MM.1S (cell line): Measurements from ENCODE around the gene TPCN2.

Experiments
- DNase-seq: peaks from one replicate; pipeline ENCODE4 v3.0.0-alpha.2; 2015
- H2AFZ ChIP-seq: fragments of 300-600 bp; sonication (generic); 2 replicates; pipeline ENCODE4 v1.6.0; 2016; ENCODE audit warnings: antibody characterized with exemption, low read length
- H3F3A ChIP-seq: fragments of 300-600 bp; sonication (generic); 2 replicates; pipeline ENCODE4 v1.6.1; 2016; ENCODE audit warnings: mild to moderate bottlenecking, antibody characterized with exemption, low read length, moderate library complexity, mixed read lengths; ENCODE audit not compliant: insufficient read depth
- H3K27ac ChIP-seq: fragments of 300-600 bp; sonication (generic); 2 replicates; pipeline ENCODE4 v1.5.1; 2016; ENCODE audit warnings: mild to moderate bottlenecking, low read length
- H3K27me3 ChIP-seq: fragments of 300-600 bp; sonication (generic); replicated peaks from 2 replicates; pipeline ENCODE4 v1.6.0; 2016; ENCODE audit warnings: low read length; ENCODE audit not compliant: insufficient read depth
- H3K36me3 ChIP-seq: fragments of 300-600 bp; sonication (generic); replicated peaks from 2 replicates; pipeline ENCODE4 v1.6.1; 2016; ENCODE audit warnings: mild to moderate bottlenecking, low read length, mixed read lengths; ENCODE audit not compliant: insufficient read depth
- H3K4me1 ChIP-seq: fragments of 300-600 bp; sonication (generic); 2 replicates; pipeline ENCODE4 v1.6.1; 2016; ENCODE audit warnings: low read length, mixed read lengths
- H3K4me2 ChIP-seq: fragments of 300-600 bp; sonication (generic); 2 replicates; pipeline ENCODE4 v1.6.0; 2016; ENCODE audit warnings: low read depth, low read length
- H3K4me3 ChIP-seq: fragments of 300-600 bp; sonication (generic); 2 replicates; pipeline ENCODE4 v1.5.1; 2016; ENCODE audit warnings: low read length, mixed read lengths
- H3K79me2 ChIP-seq: fragments of 300-600 bp; sonication (generic); 2 replicates; pipeline ENCODE4 v1.6.1; 2016; ENCODE audit warnings: mixed run types, low read length, mixed read lengths
- H3K9ac ChIP-seq: fragments of 300-600 bp; sonication (generic); 2 replicates; pipeline ENCODE4 v1.6.1; 2016; ENCODE audit warnings: low read length, mixed read lengths
- H3K9me2 ChIP-seq: fragments of 300-600 bp; sonication (generic); replicated peaks from 2 replicates; pipeline ENCODE4 v1.6.1; 2016; ENCODE audit warnings: mild to moderate bottlenecking, low read length, mixed read lengths; ENCODE audit not compliant: insufficient read depth
- H3K9me3 ChIP-seq: fragments of 300-600 bp; sonication (generic); replicated peaks from 2 replicates; pipeline ENCODE4 v1.6.1; 2016; ENCODE audit warnings: mild to moderate bottlenecking, low read length, mixed read lengths; ENCODE audit not compliant: insufficient read depth
- H4K20me1 ChIP-seq: fragments of 300-600 bp; sonication (generic); 2 replicates; pipeline ENCODE4 v1.6.1; 2016; ENCODE audit warnings: mild to moderate bottlenecking, low read length, moderate library complexity, mixed read lengths; ENCODE audit not compliant: insufficient read depth
- EZH2 ChIP-seq: fragments of 300-600 bp; sonication (generic); optimal IDR thresholded peaks from 2 replicates; pipeline ENCODE3; 2017; ENCODE audit warnings: low read depth, mild to moderate bottlenecking, antibody characterized with exemption, low read length, mixed read lengths
- EZH2phosphoT487 ChIP-seq: fragments of 300-600 bp; sonication (generic); IDR thresholded peaks from 2 replicates; pipeline ENCODE4 v1.6.1; 2018; ENCODE audit warnings: antibody characterized with exemption, low read length
- TF ChIP-seq, protein P1 (sequence below): fragments of 300-600 bp; sonication (generic); IDR thresholded peaks from 2 replicates; pipeline ENCODE4 v1.5.1; 2016; ENCODE audit warnings: antibody characterized with exemption, low read length, mixed read lengths

The TPCN2 gene

DNA sequence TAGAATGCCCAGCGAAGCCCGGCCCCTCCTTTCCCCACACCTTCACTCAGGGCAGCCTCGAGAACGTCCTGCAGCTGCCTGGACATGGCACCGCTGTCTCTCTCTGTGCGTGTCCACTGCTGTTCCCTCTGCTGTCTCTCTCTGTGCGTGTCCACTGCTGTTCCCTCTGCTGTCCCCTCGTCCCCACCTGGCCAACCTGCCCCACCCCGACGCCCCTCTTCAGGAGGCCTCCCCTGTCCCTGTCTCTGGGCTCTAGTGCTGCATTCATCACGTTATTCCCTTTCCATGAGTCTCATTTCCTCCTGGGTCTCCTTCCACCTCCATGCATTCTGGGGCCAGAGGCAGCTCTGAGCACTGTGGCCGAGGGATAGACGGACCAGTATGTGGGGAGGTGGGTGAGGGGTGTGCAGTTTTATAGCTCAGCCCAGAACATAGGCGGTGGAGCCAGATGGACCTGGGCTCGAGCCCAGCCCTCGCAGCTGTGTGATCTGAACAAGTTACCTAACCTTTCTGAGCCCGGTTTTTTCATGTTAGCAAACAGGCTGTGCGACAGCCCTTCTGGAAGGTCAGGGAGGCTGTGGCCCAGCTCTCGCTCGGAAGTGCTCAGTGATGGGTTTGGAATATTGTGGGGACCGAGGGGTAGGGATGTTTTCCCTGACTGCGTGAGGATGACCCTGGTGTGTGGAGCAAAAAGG is 65.1 kb downstream of the TPCN2 start:
- no peak overlapping the region for H2AFZ ChIP-seq
- TF ChIP-seq EZH2 (no peak), EZH2phosphoT487 (no peak)
- TF ChIP-seq, protein P1, sequence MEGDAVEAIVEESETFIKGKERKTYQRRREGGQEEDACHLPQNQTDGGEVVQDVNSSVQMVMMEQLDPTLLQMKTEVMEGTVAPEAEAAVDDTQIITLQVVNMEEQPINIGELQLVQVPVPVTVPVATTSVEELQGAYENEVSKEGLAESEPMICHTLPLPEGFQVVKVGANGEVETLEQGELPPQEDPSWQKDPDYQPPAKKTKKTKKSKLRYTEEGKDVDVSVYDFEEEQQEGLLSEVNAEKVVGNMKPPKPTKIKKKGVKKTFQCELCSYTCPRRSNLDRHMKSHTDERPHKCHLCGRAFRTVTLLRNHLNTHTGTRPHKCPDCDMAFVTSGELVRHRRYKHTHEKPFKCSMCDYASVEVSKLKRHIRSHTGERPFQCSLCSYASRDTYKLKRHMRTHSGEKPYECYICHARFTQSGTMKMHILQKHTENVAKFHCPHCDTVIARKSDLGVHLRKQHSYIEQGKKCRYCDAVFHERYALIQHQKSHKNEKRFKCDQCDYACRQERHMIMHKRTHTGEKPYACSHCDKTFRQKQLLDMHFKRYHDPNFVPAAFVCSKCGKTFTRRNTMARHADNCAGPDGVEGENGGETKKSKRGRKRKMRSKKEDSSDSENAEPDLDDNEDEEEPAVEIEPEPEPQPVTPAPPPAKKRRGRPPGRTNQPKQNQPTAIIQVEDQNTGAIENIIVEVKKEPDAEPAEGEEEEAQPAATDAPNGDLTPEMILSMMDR = no peak
- no peaks in the 10 kb centered on the region for H3K9me3 ChIP-seq
- no peaks in the 10 kb centered on the region for H3K4me1 ChIP-seq
- H3K4me3 ChIP-seq = no peak overlapping the region
- no peaks in the 10 kb centered on the region for H3K79me2 ChIP-seq
- peaks cover 78% of the 10 kb centered on the region for H3K27me3 ChIP-seq
- no peaks in the 10 kb centered on the region for H3K36me3 ChIP-seq
- no peak overlapping the region for H3K9ac ChIP-seq
- no peak overlapping the region for H3K4me2 ChIP-seq
- no peaks in the 10 kb centered on the region for H3F3A ChIP-seq
- DNase-seq = no peak
- H4K20me1 ChIP-seq = no peaks in the 10 kb centered on the region
- no peak overlapping the region for H3K27ac ChIP-seq
- H3K9me2 ChIP-seq = no peaks in the 10 kb centered on the region

DNA sequence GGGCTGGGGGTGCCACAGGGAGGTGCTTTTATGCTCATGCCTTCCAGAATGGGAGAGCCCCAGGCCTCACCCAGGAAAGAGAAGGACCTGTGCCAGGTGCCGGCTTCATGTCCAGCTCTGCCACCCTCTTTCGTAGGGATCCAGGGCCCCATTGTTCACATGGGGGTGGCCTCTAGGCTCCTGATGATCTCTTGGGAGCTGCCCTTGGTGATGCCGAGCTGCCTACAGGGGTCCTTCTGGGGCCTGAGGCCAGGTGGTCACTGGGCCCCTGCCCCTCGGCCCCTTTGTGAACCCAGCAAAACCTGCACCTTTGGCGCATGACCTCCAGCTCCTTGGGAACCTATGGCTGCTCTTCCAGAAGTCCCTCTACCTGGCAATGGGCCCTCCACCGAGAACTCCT is 65.6 kb downstream of the TPCN2 start:
- no peaks in the 10 kb centered on the region for H3K4me1 ChIP-seq
- no peak overlapping the region for H3K4me2 ChIP-seq
- no peak for DNase-seq
- no peak overlapping the region for H3K27ac ChIP-seq
- no peaks in the 10 kb centered on the region for H3K9me2 ChIP-seq
- no peaks in the 10 kb centered on the region for H3K79me2 ChIP-seq
- H3F3A ChIP-seq = no peaks in the 10 kb centered on the region
- H3K27me3 ChIP-seq = peaks cover 77% of the 10 kb centered on the region
- H3K4me3 ChIP-seq = no peak overlapping the region
- H4K20me1 ChIP-seq = no peaks in the 10 kb centered on the region
- H3K9ac ChIP-seq = no peak overlapping the region
- no peaks in the 10 kb centered on the region for H3K9me3 ChIP-seq
- H2AFZ ChIP-seq = no peak overlapping the region
- no peaks in the 10 kb centered on the region for H3K36me3 ChIP-seq
- TF ChIP-seq EZH2phosphoT487 (no peak), EZH2 (no peak)
- TF ChIP-seq, protein P1 = no peak

DNA sequence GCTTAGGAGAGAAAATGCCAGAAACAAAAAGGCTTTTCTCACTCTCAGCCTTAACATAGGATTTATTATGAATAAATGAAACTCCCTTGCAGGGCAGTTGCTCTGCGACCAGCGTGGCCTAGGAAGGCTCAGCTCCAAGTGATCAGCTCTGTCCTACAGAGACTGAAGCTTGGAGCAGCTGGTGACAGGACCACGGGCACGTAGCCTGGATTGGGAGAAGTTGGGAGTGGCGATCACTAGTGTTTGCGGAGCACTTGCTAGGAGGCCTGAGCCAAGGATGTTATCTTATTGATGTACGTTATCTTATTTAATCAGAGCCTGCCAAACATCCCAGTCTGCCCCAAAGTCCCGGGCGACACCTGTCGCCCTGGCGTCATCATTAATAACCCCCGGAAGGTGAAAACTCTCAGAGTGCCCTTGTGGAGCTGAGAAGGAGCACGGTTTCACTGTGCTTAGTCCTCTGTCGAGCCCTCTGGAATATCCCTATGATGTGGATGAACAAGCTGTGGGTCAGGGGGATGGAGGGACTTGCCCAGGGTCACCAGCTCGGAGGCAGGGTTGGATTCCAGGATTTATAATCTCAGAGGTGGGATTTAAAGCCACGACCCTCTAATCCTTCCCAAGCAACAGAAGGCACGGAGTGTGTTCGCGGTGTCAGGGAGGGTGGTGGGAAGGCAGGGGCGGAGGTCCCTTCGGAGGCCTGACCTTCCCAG is 66.2 kb downstream of the TPCN2 start:
- TF ChIP-seq EZH2 (no peak), EZH2phosphoT487 (no peak)
- TF ChIP-seq, protein P1 = no peak
- Histone ChIP-seq H3K4me1 (no peaks in the 10 kb centered on the region), H3K9me2 (no peaks in the 10 kb centered on the region), H3K4me3 (no peak overlapping the region), H3K79me2 (no peaks in the 10 kb centered on the region), H3K4me2 (no peak overlapping the region), H3K9ac (no peak overlapping the region), H3K27me3 (peaks cover 76% of the 10 kb centered on the region), H3K9me3 (no peaks in the 10 kb centered on the region), H3K36me3 (no peaks in the 10 kb centered on the region), H3F3A (no peaks in the 10 kb centered on the region), H4K20me1 (no peaks in the 10 kb centered on the region), H2AFZ (no peak overlapping the region), H3K27ac (no peak overlapping the region)
- DNase-seq = no peak
